ENCODE measurements around the gene RTBDN.

DNA sequence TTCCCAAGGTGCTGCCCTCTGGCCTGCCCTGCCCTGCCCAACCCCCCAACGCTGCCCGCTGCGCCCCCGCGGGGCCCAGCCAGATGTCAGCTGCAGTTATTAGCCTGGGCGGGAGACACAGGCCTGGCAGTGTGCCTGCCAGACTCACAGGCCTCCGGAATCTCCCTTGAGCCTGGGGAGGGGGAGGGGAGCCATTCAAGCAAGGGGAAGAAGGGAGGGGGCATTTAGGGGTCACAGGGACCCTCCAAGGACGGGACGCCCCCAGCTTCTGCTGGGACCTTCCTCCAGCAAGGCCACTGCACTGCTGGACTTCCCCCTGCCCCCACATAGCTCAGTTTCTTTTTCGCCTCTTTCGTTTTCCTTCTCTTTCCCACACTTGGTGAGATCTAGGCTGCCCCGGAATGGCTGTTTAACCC is 45.7 kb downstream of the RTBDN start:
- TF ChIP-seq, protein P1, sequence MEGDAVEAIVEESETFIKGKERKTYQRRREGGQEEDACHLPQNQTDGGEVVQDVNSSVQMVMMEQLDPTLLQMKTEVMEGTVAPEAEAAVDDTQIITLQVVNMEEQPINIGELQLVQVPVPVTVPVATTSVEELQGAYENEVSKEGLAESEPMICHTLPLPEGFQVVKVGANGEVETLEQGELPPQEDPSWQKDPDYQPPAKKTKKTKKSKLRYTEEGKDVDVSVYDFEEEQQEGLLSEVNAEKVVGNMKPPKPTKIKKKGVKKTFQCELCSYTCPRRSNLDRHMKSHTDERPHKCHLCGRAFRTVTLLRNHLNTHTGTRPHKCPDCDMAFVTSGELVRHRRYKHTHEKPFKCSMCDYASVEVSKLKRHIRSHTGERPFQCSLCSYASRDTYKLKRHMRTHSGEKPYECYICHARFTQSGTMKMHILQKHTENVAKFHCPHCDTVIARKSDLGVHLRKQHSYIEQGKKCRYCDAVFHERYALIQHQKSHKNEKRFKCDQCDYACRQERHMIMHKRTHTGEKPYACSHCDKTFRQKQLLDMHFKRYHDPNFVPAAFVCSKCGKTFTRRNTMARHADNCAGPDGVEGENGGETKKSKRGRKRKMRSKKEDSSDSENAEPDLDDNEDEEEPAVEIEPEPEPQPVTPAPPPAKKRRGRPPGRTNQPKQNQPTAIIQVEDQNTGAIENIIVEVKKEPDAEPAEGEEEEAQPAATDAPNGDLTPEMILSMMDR (IDR thresholded peaks at IDR 0.05 in 4 of 5, conservative IDR thresholded peaks at IDR 0.05 in 1 of 5) = no peak
- no peak for TF ChIP-seq POLR2A (IDR thresholded peaks at IDR 0.05)

Data from gastrocnemius medialis (tissue), 4 donors.